Measurements from ENCODE around the gene RESP18.
"Not testable (repeated sequence)": the region's sequence is repeated elsewhere in the genome, so short reads cannot be mapped to it uniquely, and the experiment has no call there.

Gene RESP18

GRCh38 chr2:219325657-219326315, 6.8 kb downstream of the RESP18 start:
- DNase-seq (ENCODE audit: low read depth), result no peak

- DNase-seq (ENCODE audit: low read depth), result no peak
These were observed 7.4 kb downstream of the RESP18 start for GRCh38 chr2:219325136-219325535.

- no peak for DNase-seq (ENCODE audit: low read depth)
These were observed 9.1 kb downstream of the RESP18 start for GRCh38 chr2:219323434-219323833.

DNA sequence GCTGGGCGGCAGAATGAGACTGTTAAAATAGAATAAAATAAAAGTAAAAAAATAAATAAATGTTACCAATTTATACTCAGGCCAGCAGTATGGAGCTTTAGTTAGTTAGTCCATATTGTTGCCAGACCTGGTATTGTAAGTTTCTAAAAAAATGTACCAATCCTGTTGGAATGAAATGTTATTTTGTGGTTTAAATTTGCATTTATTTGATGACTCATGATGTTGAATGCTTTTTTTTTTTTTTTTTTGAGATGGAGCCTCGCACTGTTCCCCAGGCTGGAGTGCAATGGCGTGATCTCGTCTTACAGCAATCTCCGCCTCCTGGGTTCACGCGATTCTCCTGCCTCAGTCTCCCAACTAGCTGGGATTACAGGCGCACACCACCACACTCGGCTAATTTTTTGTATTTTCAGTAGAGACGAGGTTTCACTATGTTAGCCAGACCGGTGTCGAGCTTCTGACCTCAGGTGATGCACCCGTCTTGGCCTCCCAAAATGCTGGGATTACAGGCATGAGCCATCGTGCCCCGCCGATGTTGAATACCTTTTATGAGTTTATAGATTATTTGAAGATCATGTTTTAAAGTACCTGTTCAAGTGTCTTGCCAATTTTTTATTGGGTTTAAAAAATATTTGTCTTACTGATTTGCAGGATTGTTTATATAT, 17.6 kb downstream of the RESP18 start:
- DNase-seq (ENCODE audit: low read depth), result no peak

- DNase-seq (ENCODE audit: low read depth), result not testable (repeated sequence)
These were observed 19.8 kb downstream of the RESP18 start for GRCh38 chr2:219312683-219313263.

DNA sequence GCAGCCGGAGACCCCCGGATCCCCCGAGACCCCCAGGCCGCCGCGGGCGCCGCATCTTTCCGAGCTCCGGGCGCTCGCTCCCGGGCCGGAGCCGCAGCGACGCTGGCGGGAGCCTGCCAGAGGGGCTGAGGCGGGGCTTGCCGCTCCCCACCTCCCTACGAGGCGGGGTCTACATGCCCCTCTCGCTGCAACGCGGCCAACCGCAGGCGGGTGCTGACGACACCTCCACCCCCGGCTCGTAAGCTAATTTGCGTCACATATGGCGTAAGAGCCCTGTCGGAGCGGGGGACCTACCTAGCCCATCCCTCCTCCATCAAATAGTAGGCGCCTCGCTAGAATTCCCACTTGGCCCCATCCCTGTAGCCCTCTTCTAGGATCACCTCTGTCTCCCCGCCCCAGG, 23.3 kb downstream of the RESP18 start, which contains the start of gene PTPRN:
Gene PTPRN (minus strand): TSS at position 124 of the 400 bp plus-strand sequence. CDS start 69 bp downstream, at position 55.
- no peak for DNase-seq (ENCODE audit: low read depth)

DNA sequence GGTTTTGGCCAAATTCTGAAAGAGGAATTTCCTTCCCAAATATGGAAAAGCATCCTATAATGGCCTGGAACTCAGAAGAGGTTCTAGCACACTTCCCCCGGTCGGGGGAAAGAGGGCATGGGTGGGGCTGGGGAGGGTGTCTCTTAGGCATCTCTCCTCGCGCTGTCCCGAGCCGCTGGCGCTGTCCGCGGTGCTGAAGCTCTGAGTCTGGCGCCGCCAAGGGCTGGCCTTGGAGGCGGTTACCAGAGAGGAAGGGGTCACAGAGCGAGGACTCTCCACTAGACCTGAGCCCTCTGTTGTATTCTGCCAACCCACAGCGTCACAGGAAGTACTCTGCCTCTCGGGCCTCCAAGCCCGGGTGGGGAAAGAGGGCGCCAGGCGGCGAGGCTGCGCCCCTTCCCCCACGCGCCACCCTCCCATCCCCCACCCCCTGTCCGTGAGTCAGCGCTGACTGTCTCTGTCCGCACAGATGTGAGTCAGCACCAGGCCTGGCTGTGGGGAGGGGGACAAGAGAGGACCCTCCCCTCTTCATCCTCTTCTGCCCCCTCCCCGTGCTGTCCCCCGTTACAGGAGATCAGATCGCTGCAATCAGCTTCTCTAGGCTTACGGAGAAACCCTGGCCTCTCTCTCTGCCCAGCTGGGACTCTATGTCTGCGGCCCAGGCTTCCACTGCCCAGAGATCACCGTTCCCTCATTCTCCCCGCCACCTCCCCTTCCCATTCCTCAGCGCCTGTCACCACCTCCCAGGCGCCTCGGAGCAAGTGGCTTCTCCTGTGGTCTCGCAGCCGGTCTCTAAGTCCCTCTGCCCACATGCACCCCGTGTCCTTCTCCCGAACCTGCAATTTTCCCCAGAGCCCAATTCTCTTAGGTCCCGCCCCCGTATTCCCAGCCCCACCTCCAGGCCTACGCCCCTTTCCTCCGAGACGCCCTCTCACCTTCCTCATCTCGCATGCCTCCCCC, 24.1 kb downstream of the RESP18 start:
- peak; percentile 28 for DNase-seq (ENCODE audit: low read depth)

GRCh38 chr2:219306047-219306446, 26.5 kb downstream of the RESP18 start:
- no peak for DNase-seq (ENCODE audit: low read depth)

GRCh38 chr2:219304223-219304622, 28.3 kb downstream of the RESP18 start:
- no peak for DNase-seq (ENCODE audit: low read depth)

DNA sequence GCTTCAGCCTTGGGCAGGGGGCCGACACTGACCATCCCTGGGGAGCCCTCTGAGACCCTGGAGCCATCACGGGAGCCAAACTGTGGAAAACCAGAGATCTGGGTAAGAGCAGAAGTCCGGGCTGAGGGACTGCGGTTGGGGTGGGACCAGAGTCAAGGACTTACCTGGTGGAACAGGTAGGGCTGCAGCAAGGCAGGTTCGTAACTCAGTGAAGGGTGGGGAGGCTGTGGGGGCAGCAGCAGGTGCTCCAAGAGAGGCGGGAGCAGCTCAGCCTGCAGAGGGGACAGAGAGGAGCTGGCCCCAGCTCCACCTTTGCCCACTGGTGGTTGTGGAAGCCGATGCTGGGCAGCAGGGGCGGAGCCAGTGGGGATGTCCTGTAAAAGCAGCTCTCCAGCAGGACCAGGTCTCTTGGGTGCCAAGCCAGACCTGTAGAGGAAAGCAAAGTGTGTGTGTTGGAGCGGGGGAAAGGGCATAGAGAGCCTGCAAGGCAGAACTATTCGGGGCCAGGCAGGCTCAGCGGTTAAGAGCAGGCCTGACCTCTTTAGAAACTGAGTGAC, 30.1 kb downstream of the RESP18 start:
- DNase-seq (ENCODE audit: low read depth), result no peak

GRCh38 chr2:219300022-219300421, 32.5 kb downstream of the RESP18 start:
- DNase-seq (ENCODE audit: low read depth), result no peak

- DNase-seq (ENCODE audit: low read depth), result no peak
These were observed 33.2 kb downstream of the RESP18 start for GRCh38 chr2:219299372-219299760.

- peak; percentile 83 for DNase-seq (ENCODE audit: low read depth)
These were observed 33.7 kb downstream of the RESP18 start for GRCh38 chr2:219298759-219299371.

DNA sequence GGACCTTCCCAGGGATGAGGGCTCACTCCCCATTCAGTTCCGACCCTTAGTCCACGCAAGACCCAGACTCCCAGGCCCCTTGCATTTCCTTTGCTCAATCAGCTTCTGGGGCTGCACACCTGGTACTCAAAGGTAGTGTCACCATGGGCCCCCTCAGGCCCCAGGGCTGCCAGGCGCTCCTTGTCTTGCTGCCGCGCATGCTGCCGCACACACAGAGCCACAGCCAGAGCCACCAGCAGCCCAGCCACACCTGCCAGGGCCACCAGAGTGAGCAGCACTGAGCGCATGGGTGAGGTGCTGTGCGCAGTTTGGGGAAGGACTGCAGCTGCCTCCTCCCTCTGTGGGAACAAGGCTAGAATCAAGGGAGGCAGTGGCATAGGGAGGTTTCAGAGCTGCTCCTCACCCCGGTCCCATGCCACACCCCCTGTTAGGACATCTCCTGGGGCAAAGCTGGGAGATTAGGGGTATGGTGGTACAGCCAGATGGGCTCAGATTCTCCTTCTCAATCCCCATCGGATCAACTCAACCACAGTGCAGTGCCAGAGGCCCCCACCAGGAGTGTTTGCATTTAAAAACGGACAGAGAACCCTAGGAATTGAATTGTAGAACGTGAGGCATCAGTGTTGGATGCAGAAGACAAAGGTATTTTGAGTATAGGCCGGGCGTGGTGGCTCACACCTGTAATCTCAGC, 34.6 kb downstream of the RESP18 start:
- no peak for DNase-seq (ENCODE audit: low read depth)

DNA sequence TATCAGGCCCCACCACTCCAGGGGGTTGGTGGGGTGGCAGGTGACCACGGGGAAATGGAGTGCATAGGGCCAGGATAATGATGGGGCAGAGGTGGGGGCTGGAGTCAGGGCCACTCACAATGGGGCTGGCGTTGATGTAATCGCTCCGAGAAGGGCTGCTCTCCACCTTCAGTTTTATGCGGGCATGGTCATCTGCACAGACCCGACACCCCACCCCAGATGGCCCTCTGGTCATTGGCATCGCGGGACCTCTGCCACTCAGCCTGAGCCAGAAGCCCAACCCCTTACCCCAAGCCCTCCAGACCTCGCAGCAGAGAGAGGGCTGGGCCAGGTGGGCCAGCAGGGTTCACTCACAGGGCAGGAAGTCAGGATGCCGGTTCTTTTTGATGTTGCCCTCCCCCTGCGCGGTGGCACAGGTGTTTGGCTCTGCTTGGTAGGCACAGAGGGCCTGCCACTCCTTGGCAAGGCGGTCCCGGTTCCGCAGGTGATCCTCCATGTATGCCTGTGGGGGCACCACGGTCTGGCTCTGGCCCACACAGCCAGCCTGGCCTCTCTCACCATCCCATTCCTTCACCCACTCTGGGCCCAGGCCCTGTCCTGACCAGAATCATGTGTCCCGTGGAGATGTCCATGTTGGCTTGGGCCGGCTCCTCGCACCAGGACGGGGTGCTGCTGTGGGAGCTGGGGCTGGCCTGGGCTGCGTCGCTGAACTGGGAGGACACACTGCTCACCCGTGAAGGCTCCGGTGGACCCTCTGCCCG, 35.7 kb downstream of the RESP18 start:
- no peak for DNase-seq (ENCODE audit: low read depth)

- DNase-seq (ENCODE audit: low read depth), result no peak
These were observed 36.4 kb downstream of the RESP18 start for GRCh38 chr2:219296142-219296541.

DNA sequence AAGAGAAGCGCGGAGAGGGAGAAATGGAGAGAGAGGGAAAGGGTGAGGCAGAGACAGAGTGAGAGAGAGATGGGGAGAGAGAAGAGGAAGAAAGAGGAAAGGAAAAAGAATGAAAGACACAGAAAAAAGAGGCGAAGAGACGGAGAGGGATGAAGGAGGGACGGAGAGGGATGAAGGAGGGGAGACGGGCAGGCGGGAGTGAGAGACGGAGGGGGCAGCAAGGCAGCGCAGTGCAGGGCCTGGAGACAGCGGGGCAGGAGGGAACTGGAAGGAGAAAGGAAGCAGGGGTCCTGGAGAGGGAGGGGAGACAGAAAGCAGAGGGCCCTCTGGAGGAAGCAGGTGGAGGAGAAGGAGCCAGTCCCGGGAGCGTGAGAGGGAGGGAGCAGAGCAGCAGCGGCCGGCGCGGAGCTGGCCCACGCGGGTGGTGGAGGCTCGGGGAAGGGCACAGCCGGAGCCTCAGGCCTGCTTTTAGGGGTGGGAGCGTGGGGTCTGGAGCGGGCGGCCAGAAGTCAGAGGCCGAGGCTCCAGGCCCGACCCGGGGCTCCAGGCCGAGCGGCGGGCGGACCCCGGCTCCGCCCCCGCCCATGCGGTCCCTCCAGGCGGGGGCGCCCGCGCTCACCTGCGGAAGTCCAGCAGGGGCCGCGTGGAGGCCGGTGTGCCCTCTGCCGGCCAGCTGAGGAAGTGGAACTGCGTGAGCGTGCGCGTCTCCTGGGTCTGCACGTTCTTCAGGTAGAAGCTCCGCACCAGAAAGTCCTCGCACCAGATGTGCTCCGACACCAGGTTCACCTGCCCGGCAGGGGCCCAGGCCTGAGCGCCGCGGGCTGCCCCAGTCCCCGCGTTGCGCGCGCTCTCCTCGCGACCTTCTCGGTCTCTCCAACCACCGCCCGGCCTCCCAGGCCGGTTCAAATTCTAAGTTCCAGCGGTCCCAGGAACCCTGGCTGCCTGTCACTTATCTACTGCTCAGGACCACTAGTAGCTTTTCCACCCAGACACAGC, 37.9 kb downstream of the RESP18 start:
- DNase-seq (ENCODE audit: low read depth), result peak; percentile 77

GRCh38 chr2:219293736-219294231, 38.8 kb downstream of the RESP18 start:
- DNase-seq (ENCODE audit: low read depth), result no peak

GRCh38 chr2:219292616-219293015, 39.9 kb downstream of the RESP18 start:
- no peak for DNase-seq (ENCODE audit: low read depth)

Data from stimulated activated CD8-positive, alpha-beta memory T cell treated with anti-CD3 and anti-CD28 coated beads, Interleukin-7, amount 100 ng/mL, for 24 hours (primary cell).